ENCODE data around the gene HSPA4L. TPM values are rescaled to one million over a fixed set of nuclear protein-coding genes. Genes with fewer than 3 reads are reported as not detected.

The HSPA4L gene
- polyA plus RNA-seq, 1 donor, result 11.4 TPM

GRCh38 chr4:127783026-127783769 is 1.1 kb downstream of the HSPA4L start:
- DNase-seq, result peak; percentile 41

- peak; percentile 4 for DNase-seq
Measured at GRCh38 chr4:127783955-127784770, 2.0 kb downstream of the HSPA4L start.

- no peak for DNase-seq
Measured at GRCh38 chr4:127788517-127788916, 6.4 kb downstream of the HSPA4L start.

GRCh38 chr4:127791391-127791790 is 9.3 kb downstream of the HSPA4L start:
- no peak for DNase-seq

GRCh38 chr4:127793528-127793927 is 11.4 kb downstream of the HSPA4L start:
- no peak for DNase-seq

GRCh38 chr4:127799711-127800110 is 17.6 kb downstream of the HSPA4L start:
- DNase-seq, result no peak

- DNase-seq, result no peak
Measured at GRCh38 chr4:127809173-127809800, 27.2 kb downstream of the HSPA4L start.

- DNase-seq, result no peak
Measured at GRCh38 chr4:127810551-127810950, 28.4 kb downstream of the HSPA4L start.

- DNase-seq, result no peak
Measured at GRCh38 chr4:127822430-127822829, 40.3 kb downstream of the HSPA4L start.

- DNase-seq, result no peak
Measured at GRCh38 chr4:127828121-127828520, 46.0 kb downstream of the HSPA4L start.

GRCh38 chr4:127829014-127829413 is 46.9 kb downstream of the HSPA4L start:
- DNase-seq, result no peak

GRCh38 chr4:127832585-127832984 is 50.5 kb downstream of the HSPA4L start:
- no peak for DNase-seq

- no peak for DNase-seq
Measured at GRCh38 chr4:127843704-127844600, 61.8 kb downstream of the HSPA4L start.

- no peak for DNase-seq
Measured at GRCh38 chr4:127844601-127845116, 62.5 kb downstream of the HSPA4L start.

GRCh38 chr4:127846061-127846460 is 63.9 kb downstream of the HSPA4L start:
- DNase-seq, result no peak

GRCh38 chr4:127846765-127847164 is 64.6 kb downstream of the HSPA4L start:
- no peak for DNase-seq

GRCh38 chr4:127849505-127850234 is 67.5 kb downstream of the HSPA4L start:
- no peak for DNase-seq

GRCh38 chr4:127852661-127853060 is 70.5 kb downstream of the HSPA4L start:
- DNase-seq, result no peak

GRCh38 chr4:127856196-127856812 is 74.2 kb downstream of the HSPA4L start:
- no peak for DNase-seq

GRCh38 chr4:127856813-127857447 is 74.8 kb downstream of the HSPA4L start:
- no peak for DNase-seq
